A549 (cell line): ENCODE data around the gene EFHD2. TPM values are rescaled to one million over a fixed set of nuclear protein-coding genes. Genes with fewer than 3 reads are reported as not detected.

ENCODE experiments used
- ATAC-seq, 2 experiments: fragments of 200-7000 bp in 1 of 2; fragments of >200 bp in 1 of 2; cut with Nextera tagmentation in 1 of 2; cut with Tn5 transposase in 1 of 2; 3 replicates each; pipeline versions ENCODE4 v1.8.0 to v1.9.1; 2018 to 2020; ENCODE audit warnings: mild to moderate bottlenecking in 1 of 2, moderate library complexity in 1 of 2
- CTCF ChIA-PET: fragments of 300-600 bp; sonication (Branson Sonifier 250); formaldehyde crosslinking; extraction: SDS; loops from one replicate; lab custom pipeline; 2021; ENCODE audit warnings: antibody characterized with exemption, inconsistent platforms; lab: Yijun Ruan, JAX
- POLR2A ChIA-PET: fragments of 350-600 bp; formaldehyde crosslinking; extraction: SDS; loops from one replicate; lab custom pipeline; 2021; ENCODE audit warnings: antibody characterized with exemption, inconsistent platforms; lab: Yijun Ruan, JAX
- DNase-seq, 2 experiments: peaks; one replicate each; pipeline versions ENCODE4 v3.0.0 to v3.0.0-alpha.2; 2011 to 2016; ENCODE audit warnings: low read depth in 1 of 2, low spot score in 1 of 2
- FAIRE-seq: peaks from 2 replicates; lab custom pipeline; 2011; peaks lifted over from hg19 to GRCh38; lab: Jason Lieb, UNC
- H3K27ac ChIP-seq, 2 experiments: fragments of >200 bp; sonication (Bioruptor Twin); formaldehyde crosslinking; 3 replicates each; pipeline ENCODE4 v1.5.1; 2016 to 2017
- H3K4me1 ChIP-seq: fragments of >200 bp; sonication (Bioruptor Twin); formaldehyde crosslinking; 3 replicates; pipeline ENCODE4 v1.6.1; 2016
- H3K4me2 ChIP-seq: fragments of >200 bp; sonication (Bioruptor Twin); formaldehyde crosslinking; 3 replicates; pipeline ENCODE4 v1.6.1; 2016
- H3K4me3 ChIP-seq: fragments of >200 bp; sonication (Bioruptor Twin); formaldehyde crosslinking; 3 replicates; pipeline ENCODE4 v1.5.1; 2016
- H3K9me3 ChIP-seq: fragments of >200 bp; sonication (Bioruptor Twin); formaldehyde crosslinking; 3 replicates; pipeline ENCODE4 v1.6.1; 2016
- BCL3 ChIP-seq: fragments of >200 bp; sonication (Bioruptor Twin); formaldehyde crosslinking; IDR thresholded peaks from 3 replicates; pipeline ENCODE4 v1.6.1; 2016
- EHMT2 ChIP-seq: fragments of 200-600 bp; sonication (generic); IDR thresholded peaks from 2 replicates; pipeline ENCODE4 v1.6.1; 2016; ENCODE audit warnings: antibody characterized with exemption, low read depth, mild to moderate bottlenecking, moderate library complexity
- FOXS1 ChIP-seq: fragments of 250-450 bp; sonication (Bioruptor Pico); IDR thresholded peaks from 2 replicates; pipeline ENCODE4 v1.5.0; 2020; ENCODE audit warnings: mild to moderate bottlenecking, moderate library complexity
- HMGXB4 ChIP-seq: fragments of 250-450 bp; sonication (Bioruptor Pico); IDR thresholded peaks from 2 replicates; pipeline ENCODE4 v1.5.0; 2021; ENCODE audit warnings: mild to moderate bottlenecking, moderate library complexity, borderline replicate concordance
- HOXB13 ChIP-seq: fragments of 250-450 bp; sonication (Bioruptor Pico); IDR thresholded peaks from 2 replicates; pipeline ENCODE4 v1.5.0; 2020; ENCODE audit warnings: low read depth, mild to moderate bottlenecking, moderate library complexity
- KDM1A ChIP-seq: fragments of 200-600 bp; sonication (generic); IDR thresholded peaks from 2 replicates; pipeline ENCODE4 v1.6.1; 2016; ENCODE audit warnings: low read depth, mild to moderate bottlenecking
- KDM5A ChIP-seq: fragments of 200-600 bp; sonication (generic); IDR thresholded peaks from 2 replicates; pipeline ENCODE4 v1.6.1; 2016; ENCODE audit warnings: antibody characterized with exemption, mild to moderate bottlenecking
- MAX ChIP-seq: IDR thresholded peaks from 2 replicates; pipeline ENCODE4 v1.6.1; 2012
- NR3C1 ChIP-seq: fragments of >200 bp; sonication (Bioruptor Twin); formaldehyde crosslinking; IDR thresholded peaks from 3 replicates; pipeline ENCODE4 v1.6.1; 2017
- POLR2A ChIP-seq: IDR thresholded peaks from 2 replicates; pipeline ENCODE4 v1.6.1; 2012; ENCODE audit warnings: mild to moderate bottlenecking, low read length
- RARB ChIP-seq: fragments of 250-450 bp; sonication (Bioruptor Pico); IDR thresholded peaks from 2 replicates; pipeline ENCODE4 v1.8.0; 2021; ENCODE audit warnings: mild to moderate bottlenecking, moderate library complexity
- RCOR1 ChIP-seq: fragments of 150-350 bp; IDR thresholded peaks from 2 replicates; pipeline ENCODE4 v1.6.1; 2014; ENCODE audit warnings: antibody characterized with exemption, low read length, low read depth
- REST ChIP-seq: fragments of 200-600 bp; sonication (generic); IDR thresholded peaks from 2 replicates; pipeline ENCODE4 v1.6.1; 2016; ENCODE audit warnings: antibody characterized with exemption, mild to moderate bottlenecking, moderate library complexity
- RNF2 ChIP-seq: fragments of 200-600 bp; sonication (generic); IDR thresholded peaks from 2 replicates; pipeline ENCODE4 v1.6.1; 2016; ENCODE audit warnings: low read depth, mild to moderate bottlenecking, antibody characterized with exemption, moderate library complexity, borderline replicate concordance
- ZNF302 ChIP-seq: fragments of 250-450 bp; sonication (Bioruptor Pico); IDR thresholded peaks from 2 replicates; pipeline ENCODE4 v1.9.0; 2021; ENCODE audit warnings: inconsistent platforms, mild to moderate bottlenecking, moderate library complexity
- ZSCAN20 ChIP-seq: fragments of 250-450 bp; sonication (Bioruptor Pico); IDR thresholded peaks from 2 replicates; pipeline ENCODE4 v1.8.0; 2022; ENCODE audit warnings: mild to moderate bottlenecking, moderate library complexity
- WGBS: methylation state at CpG from one replicate; pipeline ENCODE4 v1.1.6; 2017; ENCODE audit errors: missing lambda C conversion rate; 5-methylcytosine and 5-hydroxymethylcytosine counted together
- polyA plus RNA-seq, 4 experiments: library from polyadenylated mRNA; depleted of rRNA in 3 of 4; stranded (reverse); fragments of >200 nt; fragmentation: RNase III in 1 of 4; extraction: RNeasy Plus Mini Kit Qiagen cat#74134 plus additional on column Dnase treatment in 1 of 4; gene quantifications; 2 replicates in 3 of 4; 3 replicates in 1 of 4; pipeline ENCODE4 v1.2.3, GENCODE V29; 2011 to 2017
- TF ChIP-seq, protein P1 (sequence below): fragments of 450-650 bp; IDR thresholded peaks from 2 replicates; pipeline ENCODE4 v1.6.1; 2014; ENCODE audit warnings: antibody characterized with exemption

EFHD2 gene
- polyA plus RNA-seq, 2 of the 4 experiments (the other 2 are of a cell fraction) = 33.1 to 96.2 TPM

GRCh38 chr1:15432324-15432723, 22.6 kb downstream of the EFHD2 start:
- no peak for FAIRE-seq
- ChIA-PET POLR2A (interaction anchor here (1.6 kb wide), 1 partner anchor 109 kb away, joined by 11 read pairs; no protein-coding TSS in a partner anchor), CTCF (interaction anchor here (0.8 to 9.8 kb wide), 15 partner anchors 9 to 280 kb away, joined by 3 to 150 read pairs (median 6); no protein-coding TSS in a partner anchor)
- Histone ChIP-seq H3K4me2 (0 out of 3 replicates have a peak overlapping the region, but pooled peaks have one; percentile 21), H3K9me3 (no peaks in the 10 kb centered on the region)
- 86% methylated on average over 7 of the region's 9 CpGs for WGBS
- DNase-seq = no peak
- TF ChIP-seq HMGXB4 (CRISPR knock-in tag) (no peak), REST (no peak), EHMT2 (no peak), MAX (peak; percentile 31; the same call in 1 of the 2 replicates), RNF2 (no peak), BCL3 (no peak), NR3C1 (no peak)
- TF ChIP-seq, all 56 proteins: peak for 1
- peak overlapping the region; percentile 97 to 98 for H3K27ac ChIP-seq
- H3K4me1 ChIP-seq = peaks cover 56% of the 10 kb centered on the region
- no peak overlapping the region for H3K4me3 ChIP-seq
- ATAC-seq = peak in 1 of 2 experiments; percentile 1; a peak in 1 of 6 replicates

GRCh38 chr1:15433471-15433870, 23.8 kb downstream of the EFHD2 start:
- TF ChIP-seq KDM1A = no peak
- TF ChIP-seq RARB (CRISPR knock-in tag) = no peak
- TF ChIP-seq HOXB13 (CRISPR knock-in tag) = no peak
- no peak for TF ChIP-seq ZSCAN20 (CRISPR knock-in tag)
- TF ChIP-seq RCOR1 = no peak
- TF ChIP-seq ZNF302 (CRISPR knock-in tag) = no peak
- no peak for TF ChIP-seq KDM5A
- no peak for TF ChIP-seq MAX
- TF ChIP-seq POLR2A = no peak
- no peak for TF ChIP-seq NR3C1
- no peak for TF ChIP-seq FOXS1 (CRISPR knock-in tag)
- TF ChIP-seq, protein P1, sequence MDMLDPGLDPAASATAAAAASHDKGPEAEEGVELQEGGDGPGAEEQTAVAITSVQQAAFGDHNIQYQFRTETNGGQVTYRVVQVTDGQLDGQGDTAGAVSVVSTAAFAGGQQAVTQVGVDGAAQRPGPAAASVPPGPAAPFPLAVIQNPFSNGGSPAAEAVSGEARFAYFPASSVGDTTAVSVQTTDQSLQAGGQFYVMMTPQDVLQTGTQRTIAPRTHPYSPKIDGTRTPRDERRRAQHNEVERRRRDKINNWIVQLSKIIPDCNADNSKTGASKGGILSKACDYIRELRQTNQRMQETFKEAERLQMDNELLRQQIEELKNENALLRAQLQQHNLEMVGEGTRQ = no peak

More at GRCh38 chr1:15433471-15433870, 23.8 kb downstream of the EFHD2 start:
- peak overlapping the region; percentile 22; the same call in 1 of the 3 replicates for H3K4me2 ChIP-seq
- ATAC-seq (no peak; a peak in 1 of 6 replicates), FAIRE-seq (no peak), DNase-seq (no peak)
- H3K9me3 ChIP-seq = no peaks in the 10 kb centered on the region
- WGBS = 68% methylated on average over 9 of the region's 9 CpGs
- ChIA-PET CTCF (interaction anchor here (1.2 to 9.8 kb wide), 2 partner anchors 109 to 281 kb away, joined by 4 to 150 read pairs; no protein-coding TSS in a partner anchor), POLR2A (no interaction called here)
- peaks cover 44% of the 10 kb centered on the region for H3K4me1 ChIP-seq
- H3K4me3 ChIP-seq = no peak overlapping the region
- H3K27ac ChIP-seq = peak overlapping the region; percentile 49 to 97; a peak in 5 of 6 replicates
